ENCODE results near the gene PARP15. TPM values are rescaled to one million over a fixed set of nuclear protein-coding genes. Genes with fewer than 3 reads are reported as not detected.

PARP15 gene
- total RNA-seq, 1 experiment from 2014 or later, result 0.15 TPM

- TF ChIP-seq PRDM15 (CRISPR knock-in tag; IDR thresholded peaks at IDR 0.05), result no peak
- TF ChIP-seq AR (CRISPR knock-in tag; IDR thresholded peaks at IDR 0.05), result no peak
- no peak for TF ChIP-seq ETV6 (CRISPR knock-in tag; IDR thresholded peaks at IDR 0.05)
These were observed 52.3 kb downstream of the PARP15 start (continued) for GRCh38 chr3:122629763-122630162.

- H3K4me3 Mint-ChIP-seq, result no peak overlapping the region
- no peaks in the 10 kb centered on the region for H3K4me1 Mint-ChIP-seq
- CTCF ChIA-PET, result no interaction called here
- H3K27me3 Mint-ChIP-seq (ENCODE audit: low read depth), result no peaks in the 10 kb centered on the region; the same call in 1 of the 2 replicates
- ATAC-seq (no peak), DNase-seq (ENCODE audit: low spot score) (no peak)
- POLR2A ChIA-PET, result no interaction called here
- H3K9me3 Mint-ChIP-seq, result 0 out of 2 replicates have a peak, but pooled peaks cover 1% of the 10 kb centered on the region
- H3K27ac Mint-ChIP-seq, result no peak overlapping the region
- no peaks in the 10 kb centered on the region for H3K36me3 Mint-ChIP-seq
- TF ChIP-seq CREB1 (CRISPR knock-in tag; IDR thresholded peaks at IDR 0.05), result no peak
- TF ChIP-seq ZNF263 (CRISPR knock-in tag; IDR thresholded peaks at IDR 0.05; ENCODE audit: low read depth), result no peak
- no peak for TF ChIP-seq ZMAT4 (CRISPR knock-in tag; IDR thresholded peaks at IDR 0.05)
- no peak for TF ChIP-seq NR2C2 (CRISPR knock-in tag; IDR thresholded peaks at IDR 0.05)
These were observed 58.3 kb downstream of the PARP15 start for GRCh38 chr3:122635789-122636188.

GRCh38 chr3:122636697-122637096 lies 59.2 kb downstream of the PARP15 start:
- DNase-seq (ENCODE audit: low spot score), result no peak
- POLR2A ChIA-PET, result no interaction called here
- Mint-ChIP-seq H3K9me3 (no peaks in the 10 kb centered on the region), H3K4me1 (no peaks in the 10 kb centered on the region), H3K27me3 (ENCODE audit: low read depth) (no peaks in the 10 kb centered on the region; the same call in 1 of the 2 replicates), H3K27ac (no peak overlapping the region), H3K4me3 (no peak overlapping the region), H3K36me3 (no peaks in the 10 kb centered on the region)
- CTCF ChIA-PET, result no interaction called here
- no peak for ATAC-seq
- TF ChIP-seq ATF6 (CRISPR knock-in tag; IDR thresholded peaks at IDR 0.05), result no peak
- TF ChIP-seq ZNF416 (CRISPR knock-in tag; IDR thresholded peaks at IDR 0.05), result no peak
- TF ChIP-seq ZNF425 (CRISPR knock-in tag; conservative IDR thresholded peaks at IDR 0.05), result no peak
- TF ChIP-seq IRF2 (CRISPR knock-in tag; IDR thresholded peaks at IDR 0.05; ENCODE audit: borderline replicate concordance, low read depth), result no peak
- TF ChIP-seq TP53 (CRISPR knock-in tag; IDR thresholded peaks at IDR 0.05), result no peak
- no peak for TF ChIP-seq NFE2L1 (CRISPR knock-in tag; IDR thresholded peaks at IDR 0.05)
- TF ChIP-seq PRDM15 (CRISPR knock-in tag; IDR thresholded peaks at IDR 0.05), result no peak
- TF ChIP-seq SP1 (CRISPR knock-in tag; conservative IDR thresholded peaks at IDR 0.05), result no peak
- no peak for TF ChIP-seq ZNF281 (CRISPR knock-in tag; IDR thresholded peaks at IDR 0.05)
- TF ChIP-seq ZBTB21 (CRISPR knock-in tag; IDR thresholded peaks at IDR 0.05; ENCODE audit: borderline replicate concordance), result no peak

All from WTC11 (cell line).